K562 (cell line): ENCODE measurements around the gene PLXDC1. TPM values are rescaled to one million over a fixed set of nuclear protein-coding genes. Genes with fewer than 3 reads are reported as not detected.

Source experiments
- CBX3 ChIP-seq, 2 experiments: IDR thresholded peaks; 1 replicate in 1 of 2; 2 replicates in 1 of 2; pipeline ENCODE4 v1.6.1; 2012; ENCODE audit warnings: inconsistent platforms in 2 of 2, low read length in 2 of 2, borderline replicate concordance in 1 of 2, control low read depth in 1 of 2
- KLF10 ChIP-seq: fragments of 250-450 bp; sonication (Bioruptor Pico); IDR thresholded peaks from 2 replicates; pipeline ENCODE4 v1.6.1; 2021; ENCODE audit warnings: matching md5 sums
- MGA ChIP-seq: fragments of 450-650 bp; IDR thresholded peaks from 2 replicates; pipeline ENCODE4 v1.6.1; 2016; ENCODE audit warnings: mild to moderate bottlenecking, moderate library complexity
- NRF1 ChIP-seq, 2 experiments: fragments of 450-650 bp; IDR thresholded peaks in 1 of 2; conservative IDR thresholded peaks in 1 of 2; 2 replicates each; pipeline ENCODE4 v1.6.1; 2014; ENCODE audit warnings: mild to moderate bottlenecking in 2 of 2
- SMC3 ChIP-seq: conservative IDR thresholded peaks from 2 replicates; pipeline ENCODE4 v1.6.1; 2011; ENCODE audit warnings: low read depth, low read length, improper control_type of control experiment; ENCODE audit not compliant: insufficient read depth
- SNRNP70 ChIP-seq: fragments of 200-400 bp; formaldehyde crosslinking; optimal IDR thresholded peaks from 2 replicates; pipeline ENCODE3; 2017; ENCODE audit warnings: low read depth, low read length
- TAL1 ChIP-seq: fragments of 450-650 bp; IDR thresholded peaks from 2 replicates; pipeline ENCODE4 v1.6.1; 2016; ENCODE audit warnings: mild to moderate bottlenecking
- TCF15 ChIP-seq: fragments of 250-450 bp; sonication (Bioruptor Pico); IDR thresholded peaks from 2 replicates; pipeline ENCODE4 v1.8.0; 2022; ENCODE audit warnings: moderate library complexity, mild to moderate bottlenecking, inconsistent platforms
- TCFL5 ChIP-seq: fragments of 250-450 bp; sonication (Bioruptor Pico); conservative IDR thresholded peaks from 2 replicates; pipeline ENCODE4 v1.6.1; 2021; ENCODE audit warnings: mild to moderate bottlenecking, moderate library complexity, matching md5 sums
- TEAD1 ChIP-seq, 2 experiments: fragments of 450-650 bp in 1 of 2; sonication (generic) in 1 of 2; formaldehyde crosslinking; IDR thresholded peaks; 2 replicates each; pipeline versions ENCODE4 v1.4.0 to v1.8.0; 2020 to 2022; ENCODE audit warnings: mild to moderate bottlenecking in 2 of 2, missing genetic modification reagents in 1 of 2
- XRCC5 ChIP-seq: fragments of 200-400 bp; formaldehyde crosslinking; IDR thresholded peaks from 2 replicates; pipeline ENCODE4 v1.6.1; 2017; ENCODE audit warnings: low read depth, mild to moderate bottlenecking, low read length
- ZNF561 ChIP-seq: fragments of 450-650 bp; formaldehyde crosslinking; conservative IDR thresholded peaks from 2 replicates; pipeline ENCODE4 v1.4.0; 2020; ENCODE audit warnings: mild to moderate bottlenecking, moderate library complexity
- ZNF707 ChIP-seq: fragments of 250-450 bp; sonication (Bioruptor Pico); conservative IDR thresholded peaks from 2 replicates; pipeline ENCODE4 v1.8.0; 2022; ENCODE audit warnings: inconsistent platforms, mild to moderate bottlenecking, moderate library complexity
- ZNF740 ChIP-seq, 3 experiments: fragments of 200-800 bp in 1 of 3; sonication (Bioruptor generic) in 1 of 3; sonication (generic) in 1 of 3; formaldehyde crosslinking in 1 of 3; IDR thresholded peaks; 2 replicates each; pipeline versions ENCODE4 v1.6.1 to v1.8.0; 2016 to 2022; ENCODE audit warnings: mild to moderate bottlenecking in 2 of 3, missing compliant biosample characterization in 2 of 3, missing genetic modification characterization in 2 of 3, missing genetic modification reagents in 1 of 3
- polyA plus RNA-seq, 8 experiments: library from polyadenylated mRNA; depleted of rRNA in 4 of 8; stranded (reverse) in 5 of 8; unstranded in 3 of 8; fragments of >200 nt; fragmentation: Nextera tagmentation in 2 of 8; fragmentation: Illumina TruSeq in 1 of 8; extraction: Ambion mirVana in 2 of 8; extraction: Trizol in 1 of 8; gene quantifications; 2 replicates each; pipeline versions ENCODE4 v1.2.1 to v1.2.3, GENCODE V29; 2011 to 2014; ENCODE audit warnings: inconsistent platforms in 1 of 8, missing spikeins in 1 of 8
- total RNA-seq, 7 experiments: library from RNA; depleted of rRNA in 6 of 7; stranded (reverse); fragments of >200 nt in 6 of 7; fragmentation: Illumina TruSeq in 2 of 7; extraction: Trizol in 2 of 7; gene quantifications; 2 replicates each; pipeline versions ENCODE4 v1.2.1 to v1.2.3, GENCODE V29; 2011 to 2021; ENCODE audit warnings: low replicate concordance in 1 of 7

PLXDC1 gene
- total and polyA plus RNA-seq, 9 of the 15 experiments (the other 6 are each of a cell fraction or from before 2014, with no cell fraction given), result not detected

GRCh38 chr17:39153599-39154051 is 2.2 kb upstream of the PLXDC1 start (continued):
- no peak for TF ChIP-seq MGA
- TF ChIP-seq KLF10, result no peak
- TF ChIP-seq SNRNP70, result no peak
- peak; percentile 80; the same call in 1 of the 2 replicates for TF ChIP-seq XRCC5
- TF ChIP-seq SMC3, result no peak
- no peak for TF ChIP-seq ZNF707
- no peak for TF ChIP-seq ZNF561 (CRISPR knock-in tag)
- no peak for TF ChIP-seq TAL1
- no peak for TF ChIP-seq TCFL5 (CRISPR knock-in tag)
- TF ChIP-seq CBX3 (IDR thresholded peaks at IDR 0.05; ENCODE audit: borderline replicate concordance in 1 of 2, low read length in 2 of 2), result peak in 1 of 2 experiments; percentile 21; a peak in 1 of 3 replicates
- TF ChIP-seq NRF1 (conservative IDR thresholded peaks at IDR 0.05 in 1 of 2, IDR thresholded peaks at IDR 0.05 in 1 of 2), result peak; percentile 83 to 85
- TF ChIP-seq ZNF740 (CRISPR knock-in tag; IDR thresholded peaks at IDR 0.05), result no peak
- no peak for TF ChIP-seq ZNF740 (tag; IDR thresholded peaks at IDR 0.05)
- TF ChIP-seq TEAD1 (CRISPR knock-in tag; IDR thresholded peaks at IDR 0.05), result no peak
- TF ChIP-seq TCF15, result 0 out of 2 replicates have a peak, but pooled peaks have one; percentile 22
